K562 (cell line): ENCODE data around the gene VRK2.

Experiments
- ATF2 ChIP-seq: sonication (generic); formaldehyde crosslinking; IDR thresholded peaks from 2 replicates; pipeline ENCODE4 v1.8.1; 2022; ENCODE audit warnings: missing genetic modification reagents
- CHD4 ChIP-seq: fragments of 200-600 bp; sonication (generic); IDR thresholded peaks from 3 replicates; pipeline ENCODE4 v1.6.1; 2012; ENCODE audit warnings: low read depth, mild to moderate bottlenecking, mixed read lengths, low read length, inconsistent platforms; ENCODE audit not compliant: insufficient read depth, insufficient replicate concordance, poor library complexity, severe bottlenecking
- CTCF ChIP-seq, 3 experiments: IDR thresholded peaks in 2 of 3; conservative IDR thresholded peaks in 1 of 3; 2 replicates each; pipeline ENCODE4 v1.5.1; 2011 to 2012; ENCODE audit warnings: low read length in 3 of 3, mild to moderate bottlenecking in 3 of 3, control low read depth in 2 of 3, improper control_type of control experiment in 1 of 3, inconsistent platforms in 1 of 3, low read depth in 1 of 3, mixed read lengths in 1 of 3, moderate library complexity in 1 of 3; ENCODE audit not compliant: insufficient read depth in 2 of 3
- E2F8 ChIP-seq: fragments of 450-650 bp; IDR thresholded peaks from 2 replicates; pipeline ENCODE4 v1.7.1; 2018; ENCODE audit warnings: mild to moderate bottlenecking, low read depth; ENCODE audit not compliant: partially characterized antibody
- EP300 ChIP-seq: IDR thresholded peaks from 2 replicates; pipeline ENCODE4 v1.6.1; 2012; ENCODE audit warnings: low read length, improper control_type of control experiment
- FOXK2 ChIP-seq, 2 experiments: fragments of 450-650 bp; IDR thresholded peaks in 1 of 2; conservative IDR thresholded peaks in 1 of 2; 2 replicates each; pipeline ENCODE4 v1.6.1; 2016; ENCODE audit warnings: low read depth in 2 of 2, mild to moderate bottlenecking in 1 of 2
- SPI1 ChIP-seq: IDR thresholded peaks from 2 replicates; pipeline ENCODE4 v1.6.1; 2011; ENCODE audit warnings: low read depth, low read length, control low read depth, borderline replicate concordance
- TFAM ChIP-seq: fragments of 250-450 bp; sonication (Bioruptor Pico); conservative IDR thresholded peaks from 2 replicates; pipeline ENCODE4 v1.5.0; 2021; ENCODE audit warnings: mild to moderate bottlenecking, moderate library complexity
- ZNF354B ChIP-seq: fragments of 250-450 bp; sonication (Bioruptor Pico); IDR thresholded peaks from 2 replicates; pipeline ENCODE4 v1.4.0; 2020

- TF ChIP-seq CTCF (IDR thresholded peaks at IDR 0.05 in 2 of 3, conservative IDR thresholded peaks at IDR 0.05 in 1 of 3; ENCODE audit: insufficient read depth in 2 of 3, low read depth in 1 of 3, low read length in 3 of 3): no peak
- TF ChIP-seq EP300: peak; percentile 64; the same call in 1 of the 2 replicates
- TF ChIP-seq ATF2 (CRISPR knock-in tag): no peak
- TF ChIP-seq E2F8: no peak
- TF ChIP-seq ZNF354B (CRISPR knock-in tag): no peak
- TF ChIP-seq TFAM (CRISPR knock-in tag): no peak
- peak; percentile 98 for TF ChIP-seq SPI1
- TF ChIP-seq CHD4: no peak
- no peak; a peak in 1 of 4 replicates for TF ChIP-seq FOXK2 (conservative IDR thresholded peaks at IDR 0.05 in 1 of 2, IDR thresholded peaks at IDR 0.05 in 1 of 2; ENCODE audit: low read depth in 2 of 2)
Measured at GRCh38 chr2:58039170-58039611, 7.4 kb upstream of the VRK2 start.
